WERI-Rb-1 (cell line): Measurements from ENCODE around the gene CRYGN.

Experiments used
- DNase-seq: peaks from one replicate; pipeline ENCODE4 v3.0.0-alpha.2; 2020
- H3K27ac ChIP-seq: fragments of 250-450 bp; sonication (Bioruptor Pico); 2 replicates; pipeline ENCODE4 v1.5.1; 2020; ENCODE audit warnings: mild to moderate bottlenecking, moderate library complexity
- H3K27me3 ChIP-seq: fragments of 250-450 bp; sonication (Bioruptor Pico); 2 replicates; pipeline ENCODE4 v1.5.1; 2021; ENCODE audit warnings: mild to moderate bottlenecking, low read depth, moderate library complexity; ENCODE audit not compliant: insufficient read depth, severe bottlenecking
- H3K36me3 ChIP-seq: fragments of 250-450 bp; sonication (Bioruptor Pico); 2 replicates; pipeline ENCODE4 v1.5.1; 2020; ENCODE audit warnings: mild to moderate bottlenecking, moderate library complexity
- H3K4me3 ChIP-seq: 2 replicates; pipeline ENCODE4 v1.5.1; 2011; ENCODE audit warnings: low read depth, mild to moderate bottlenecking, control low read depth, low read length
- H3K9me3 ChIP-seq: fragments of 250-450 bp; sonication (Bioruptor Pico); 2 replicates; pipeline ENCODE4 v1.5.1; 2021; ENCODE audit warnings: mild to moderate bottlenecking, moderate library complexity; ENCODE audit not compliant: severe bottlenecking
- TF ChIP-seq, protein P1 (sequence below): IDR thresholded peaks from 2 replicates; pipeline ENCODE4 v1.5.1; 2011; ENCODE audit warnings: low read depth, mild to moderate bottlenecking, control low read depth, inconsistent platforms, low read length

CRYGN gene

DNA sequence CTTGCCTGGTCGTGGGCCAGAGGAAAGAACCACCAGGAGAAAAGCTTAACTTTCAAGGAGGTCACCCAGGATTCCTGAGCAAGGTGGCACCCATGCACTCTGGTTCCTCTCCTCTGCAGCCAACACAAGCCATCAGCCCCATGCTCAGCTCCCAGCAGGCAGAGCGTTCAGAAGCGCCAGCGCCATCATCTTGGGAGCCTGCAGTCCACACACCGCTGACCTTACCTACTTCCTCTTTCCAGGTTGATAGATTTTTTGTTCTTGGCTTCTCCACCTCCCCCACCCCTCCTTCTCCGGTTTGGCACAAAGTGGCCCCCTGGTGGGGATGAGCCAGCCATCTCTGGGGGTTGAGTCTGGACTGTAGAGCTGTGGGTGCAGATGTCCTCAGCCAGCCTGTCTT lies 28.4 kb downstream of the CRYGN start:
- Histone ChIP-seq H3K27ac (no peak overlapping the region), H3K4me3 (no peak overlapping the region), H3K36me3 (no peaks in the 10 kb centered on the region), H3K27me3 (peaks cover 12% of the 10 kb centered on the region), H3K9me3 (no peaks in the 10 kb centered on the region)
- TF ChIP-seq, protein P1, sequence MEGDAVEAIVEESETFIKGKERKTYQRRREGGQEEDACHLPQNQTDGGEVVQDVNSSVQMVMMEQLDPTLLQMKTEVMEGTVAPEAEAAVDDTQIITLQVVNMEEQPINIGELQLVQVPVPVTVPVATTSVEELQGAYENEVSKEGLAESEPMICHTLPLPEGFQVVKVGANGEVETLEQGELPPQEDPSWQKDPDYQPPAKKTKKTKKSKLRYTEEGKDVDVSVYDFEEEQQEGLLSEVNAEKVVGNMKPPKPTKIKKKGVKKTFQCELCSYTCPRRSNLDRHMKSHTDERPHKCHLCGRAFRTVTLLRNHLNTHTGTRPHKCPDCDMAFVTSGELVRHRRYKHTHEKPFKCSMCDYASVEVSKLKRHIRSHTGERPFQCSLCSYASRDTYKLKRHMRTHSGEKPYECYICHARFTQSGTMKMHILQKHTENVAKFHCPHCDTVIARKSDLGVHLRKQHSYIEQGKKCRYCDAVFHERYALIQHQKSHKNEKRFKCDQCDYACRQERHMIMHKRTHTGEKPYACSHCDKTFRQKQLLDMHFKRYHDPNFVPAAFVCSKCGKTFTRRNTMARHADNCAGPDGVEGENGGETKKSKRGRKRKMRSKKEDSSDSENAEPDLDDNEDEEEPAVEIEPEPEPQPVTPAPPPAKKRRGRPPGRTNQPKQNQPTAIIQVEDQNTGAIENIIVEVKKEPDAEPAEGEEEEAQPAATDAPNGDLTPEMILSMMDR, result 0 out of 2 replicates have a peak, but pooled peaks have one; percentile 12
- DNase-seq, result no peak

DNA sequence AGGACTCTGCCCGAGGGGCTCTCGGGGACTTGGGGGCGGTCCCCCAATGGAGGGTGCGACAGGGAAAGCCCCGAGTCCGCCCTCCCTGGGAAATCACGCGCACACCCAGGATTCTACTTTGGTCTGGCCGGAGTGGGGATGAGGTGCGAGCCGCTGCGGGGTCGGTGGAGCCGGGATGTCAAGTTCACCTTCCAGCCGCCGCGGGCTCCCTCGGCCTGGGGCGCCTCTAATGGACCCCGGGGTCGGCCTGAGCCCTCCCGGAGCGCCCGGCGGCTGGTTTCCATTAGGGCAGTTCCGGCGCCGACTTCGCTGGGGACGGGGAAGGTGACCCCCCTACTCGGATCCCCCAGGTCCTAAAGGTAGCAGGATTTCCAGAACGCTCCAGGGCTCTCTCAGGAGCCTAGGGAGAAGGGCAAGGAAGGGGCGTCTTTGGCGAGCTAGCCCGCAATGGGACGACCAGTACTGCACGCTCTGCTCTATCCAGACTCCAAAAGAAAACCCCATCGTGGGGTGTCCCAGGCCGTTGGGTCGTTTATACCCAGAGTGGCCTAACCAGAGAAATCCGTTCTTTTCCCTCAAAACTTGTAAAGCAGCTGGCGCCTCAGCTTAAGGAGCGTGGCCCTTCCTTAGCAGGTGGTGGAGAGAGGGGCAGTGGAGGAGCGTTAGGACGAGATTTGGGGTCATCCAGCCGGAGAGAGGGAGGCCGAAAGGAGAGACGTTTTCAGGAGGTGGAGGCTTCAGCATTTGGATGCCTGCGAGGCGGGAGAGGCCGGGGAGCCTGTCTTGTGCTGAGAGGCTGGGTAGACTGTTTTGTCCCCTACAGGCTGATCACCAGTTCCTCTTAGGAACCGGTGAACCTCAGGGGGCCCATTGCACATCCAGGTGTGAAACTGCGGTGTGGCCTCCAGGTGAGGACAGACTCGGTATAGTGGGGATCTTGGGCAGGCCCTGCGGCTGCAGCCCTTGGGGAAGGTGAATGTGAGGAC lies 29.2 kb downstream of the CRYGN start:
- H3K27ac ChIP-seq, result no peak overlapping the region; the same call in 1 of the 2 replicates
- H3K36me3 ChIP-seq, result no peaks in the 10 kb centered on the region
- peaks cover 12% of the 10 kb centered on the region for H3K27me3 ChIP-seq
- no peaks in the 10 kb centered on the region for H3K9me3 ChIP-seq
- TF ChIP-seq, protein P1, result no peak
- peak; percentile 66 for DNase-seq
- peak overlapping the region; percentile 89 for H3K4me3 ChIP-seq

DNA sequence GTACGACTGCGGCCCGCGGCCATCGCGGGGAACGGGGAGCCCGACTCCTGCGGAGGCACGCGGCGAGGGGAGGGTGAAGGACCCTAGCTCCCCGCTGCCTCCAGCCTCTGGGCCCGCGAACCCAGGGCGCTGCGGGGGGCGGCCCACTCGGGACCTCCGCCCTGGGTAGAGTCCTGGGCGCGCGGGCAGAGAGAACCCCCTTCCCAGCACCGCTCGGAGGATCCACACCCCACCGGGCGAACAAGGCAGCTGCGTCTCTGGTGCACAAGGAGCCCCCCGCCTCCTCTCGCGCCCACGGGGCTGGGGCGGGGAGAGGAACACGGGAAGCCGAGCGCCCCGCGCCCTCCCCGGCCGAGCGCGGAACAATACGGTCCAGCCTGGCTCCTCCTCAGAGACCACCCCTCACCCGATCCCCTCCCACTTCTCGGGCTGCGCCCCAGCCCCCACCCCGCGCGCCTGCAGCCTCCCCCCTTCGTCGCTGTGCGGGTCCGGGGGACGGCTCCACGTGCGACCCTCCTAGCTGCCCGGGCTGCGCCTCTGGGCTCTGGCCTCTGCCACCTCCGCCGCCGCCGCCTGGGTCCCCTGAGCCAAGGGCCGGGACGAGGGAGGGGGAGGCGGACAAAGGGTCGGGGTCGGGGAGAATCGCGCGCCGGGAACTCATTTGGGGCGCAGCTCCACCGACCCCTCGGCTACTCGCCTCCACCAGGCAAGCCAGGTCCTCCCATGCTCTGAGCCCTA lies 30.1 kb downstream of the CRYGN start, which contains the start of gene WDR86:
Gene WDR86, minus strand, starts transcription at position 372 of the 738 bp plus-strand sequence. CDS start 449 bp downstream, outside the sequence.
- no peaks in the 10 kb centered on the region for H3K36me3 ChIP-seq
- peak within 1 kb of the TSS; percentile 89 for H3K4me3 ChIP-seq
- peak; percentile 33 for DNase-seq
- no peaks in the 10 kb centered on the region for H3K9me3 ChIP-seq
- H3K27ac ChIP-seq, result no peak within 1 kb of the TSS; the same call in 1 of the 2 replicates
- peaks cover 12% of the 10 kb centered on the region for H3K27me3 ChIP-seq
- TF ChIP-seq, protein P1, result no peak

DNA sequence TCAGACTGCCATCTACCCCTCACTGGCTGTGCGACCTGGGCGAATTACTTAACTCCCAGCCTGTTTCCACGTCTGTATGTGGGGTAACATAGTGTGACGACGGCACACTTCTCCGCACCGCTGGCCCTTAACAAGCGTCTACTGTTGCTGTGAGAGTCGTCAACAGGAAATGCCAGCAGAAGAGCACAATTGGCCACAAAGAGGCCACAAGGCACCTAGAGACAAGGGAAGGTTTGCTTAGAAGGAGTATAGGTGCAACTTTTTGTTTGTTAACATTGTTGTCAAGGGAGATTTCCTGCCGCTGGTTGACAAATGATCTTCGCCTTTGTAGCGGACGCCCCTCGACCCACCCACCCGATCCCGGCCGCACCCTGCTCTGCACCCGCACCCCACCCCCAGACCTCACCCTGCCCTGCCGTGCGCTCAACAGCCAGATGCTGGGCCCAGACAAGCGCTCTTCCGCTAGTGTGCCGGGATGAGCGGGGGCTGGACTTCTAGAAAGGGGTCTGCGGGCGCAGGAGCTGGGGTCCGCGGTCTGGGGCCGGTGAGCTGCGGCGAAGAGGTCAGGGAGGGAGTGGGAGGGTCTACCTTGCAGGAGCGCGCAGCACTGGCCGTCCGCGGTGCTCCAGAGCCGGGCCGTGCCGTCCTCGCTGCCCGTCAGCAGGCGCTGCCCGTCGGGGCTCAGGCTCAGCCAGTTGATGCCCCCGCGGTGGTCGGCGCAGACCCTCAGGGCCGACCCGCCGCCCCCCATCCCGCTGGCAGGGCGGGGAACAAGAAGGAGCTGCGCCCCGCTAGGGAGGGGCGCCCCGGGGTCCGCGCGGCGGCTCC lies 30.9 kb downstream of the CRYGN start:
- Histone ChIP-seq H3K27me3 (peaks cover 12% of the 10 kb centered on the region), H3K4me3 (peak overlapping the region; percentile 89), H3K36me3 (no peaks in the 10 kb centered on the region), H3K27ac (no peak overlapping the region; the same call in 1 of the 2 replicates), H3K9me3 (no peaks in the 10 kb centered on the region)
- TF ChIP-seq, protein P1, result no peak
- DNase-seq, result no peak

DNA sequence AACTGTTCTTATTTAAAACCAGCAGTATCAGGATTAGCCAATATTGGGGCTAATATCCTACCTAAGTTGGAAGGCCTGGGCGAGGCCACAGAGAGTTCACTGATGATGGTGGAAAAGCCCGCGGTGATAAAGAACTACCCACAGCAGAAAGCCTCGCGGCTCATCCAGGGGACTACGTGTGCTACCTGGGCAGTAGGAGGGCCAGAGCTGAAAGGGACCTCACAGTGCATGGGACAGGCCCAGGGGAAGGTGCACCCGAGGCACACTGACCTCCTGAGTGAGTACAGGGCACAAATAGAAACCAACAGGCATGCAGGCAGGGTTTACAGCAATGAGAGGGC lies 31.5 kb downstream of the CRYGN start:
- TF ChIP-seq, protein P1, result no peak
- no peak for DNase-seq
- no peaks in the 10 kb centered on the region for H3K9me3 ChIP-seq
- no peak overlapping the region for H3K4me3 ChIP-seq
- peaks cover 12% of the 10 kb centered on the region for H3K27me3 ChIP-seq
- no peak overlapping the region for H3K27ac ChIP-seq
- H3K36me3 ChIP-seq, result no peaks in the 10 kb centered on the region
